Lower lobe of right lung (tissue), 2 donors: ENCODE measurements around the gene MED9. TPM values are rescaled to one million over a fixed set of nuclear protein-coding genes. Genes with fewer than 3 reads are reported as not detected.
"Not testable (repeated sequence)": the region's sequence is repeated elsewhere in the genome, so short reads cannot be mapped to it uniquely, and the experiment has no call there.

Experiments
- ATAC-seq, 2 donors: fragments of 200-7000 bp; cut with Tn5 transposase; one replicate each; pipeline ENCODE4 v1.9.1; 2020 to 2022; ENCODE audit warnings: mild to moderate bottlenecking in 2 of 2, moderate library complexity in 2 of 2
- DNase-seq: peaks from one replicate; pipeline ENCODE4 v3.0.0-alpha.2; 2020
- H3K27ac ChIP-seq: fragments of 200-600 bp; one replicate; pipeline ENCODE4 v1.8.0; 2022
- H3K27me3 ChIP-seq: fragments of 200-600 bp; one replicate; pipeline ENCODE4 v1.8.0; 2022; ENCODE audit warnings: low read depth
- H3K36me3 ChIP-seq: fragments of 200-600 bp; one replicate; pipeline ENCODE4 v1.8.0; 2022; ENCODE audit warnings: mild to moderate bottlenecking
- H3K4me1 ChIP-seq: fragments of 200-600 bp; one replicate; pipeline ENCODE4 v1.8.0; 2022
- H3K4me3 ChIP-seq: fragments of 200-600 bp; one replicate; pipeline ENCODE4 v1.8.0; 2022; ENCODE audit warnings: mild to moderate bottlenecking
- H3K9me3 ChIP-seq: fragments of 200-600 bp; one replicate; pipeline ENCODE4 v1.8.0; 2022
- CTCF ChIP-seq: fragments of 200-600 bp; IDR thresholded peaks from one replicate; pipeline ENCODE4 v1.8.0; 2022; ENCODE audit warnings: antibody characterized with exemption, mild to moderate bottlenecking
- intact Hi-C: fragments of 100-400 bp; cut with DNase I; formaldehyde crosslinking; loops from one replicate; pipeline ENCODE4 v1.11.0; 2022
- long read RNA-seq: library from polyadenylated mRNA; unstranded; transcript quantifications from one replicate; pipeline ENCODE4 v2.0.0, GENCODE V29; 2021
- total RNA-seq: library from RNA; stranded (reverse); fragmentation: NEBNext Ultra II Directional; extraction: Animal tissue kit (Norgen Biotek cat#: 25700); gene quantifications from one replicate; pipeline ENCODE4 v1.2.1, GENCODE V29; 2021
- donor health status: DM: no; HTN: yes; CAD: no; lungs with severe emphysema.

Gene MED9, protein sequence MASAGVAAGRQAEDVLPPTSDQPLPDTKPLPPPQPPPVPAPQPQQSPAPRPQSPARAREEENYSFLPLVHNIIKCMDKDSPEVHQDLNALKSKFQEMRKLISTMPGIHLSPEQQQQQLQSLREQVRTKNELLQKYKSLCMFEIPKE
- total RNA-seq = 14.5 TPM
- long read RNA-seq, transcript MED9-201 (2 exons, 2,228 nt) = major isoform, 11 of 22 reads
- long read RNA-seq, partial matches to known transcripts = 0 of 22 reads
- long read RNA-seq, other reads (novel, unspliced or antisense) = 9 of 22 reads

DNA sequence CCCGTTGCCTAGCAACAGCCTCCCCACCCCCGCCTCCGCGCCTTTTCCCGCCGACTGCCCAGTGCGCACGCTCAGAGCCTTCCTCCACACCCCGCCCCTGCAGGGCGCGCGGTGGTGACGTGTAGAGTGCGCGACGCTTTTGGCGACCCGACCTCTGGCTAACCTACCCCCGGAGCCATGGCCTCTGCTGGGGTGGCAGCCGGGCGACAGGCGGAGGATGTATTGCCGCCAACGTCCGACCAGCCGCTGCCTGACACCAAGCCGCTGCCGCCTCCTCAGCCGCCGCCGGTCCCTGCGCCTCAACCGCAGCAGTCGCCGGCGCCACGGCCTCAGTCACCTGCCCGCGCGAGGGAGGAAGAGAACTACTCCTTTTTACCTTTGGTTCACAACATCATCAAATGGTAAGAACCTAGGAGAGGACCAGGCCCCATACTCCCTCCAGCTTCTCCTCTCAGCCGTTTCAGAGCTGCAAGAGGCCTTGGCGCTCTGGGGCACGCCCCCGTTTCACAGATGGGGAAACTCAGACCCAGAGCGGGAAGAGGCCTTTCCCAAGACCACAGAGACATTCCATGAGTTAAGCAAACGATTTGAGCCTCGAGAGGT, at the start of gene MED9:
TSS of gene MED9 (plus strand) at position 136 of the 603 bp plus-strand sequence. CDS start at position 178, 42 bp downstream.
- H3K27me3 ChIP-seq = no peaks in the 10 kb centered on the region
- ATAC-seq (peak; percentile 99), DNase-seq (peak; percentile 94)
- peaks cover 27% of the 10 kb centered on the region for H3K4me1 ChIP-seq
- H3K36me3 ChIP-seq = no peaks in the 10 kb centered on the region
- no peak for TF ChIP-seq CTCF
- peak within 1 kb of the TSS; percentile 88 for H3K4me3 ChIP-seq
- peak within 1 kb of the TSS; percentile 93 for H3K27ac ChIP-seq
- no peaks in the 10 kb centered on the region for H3K9me3 ChIP-seq
- intact Hi-C loops = no loop called here

DNA sequence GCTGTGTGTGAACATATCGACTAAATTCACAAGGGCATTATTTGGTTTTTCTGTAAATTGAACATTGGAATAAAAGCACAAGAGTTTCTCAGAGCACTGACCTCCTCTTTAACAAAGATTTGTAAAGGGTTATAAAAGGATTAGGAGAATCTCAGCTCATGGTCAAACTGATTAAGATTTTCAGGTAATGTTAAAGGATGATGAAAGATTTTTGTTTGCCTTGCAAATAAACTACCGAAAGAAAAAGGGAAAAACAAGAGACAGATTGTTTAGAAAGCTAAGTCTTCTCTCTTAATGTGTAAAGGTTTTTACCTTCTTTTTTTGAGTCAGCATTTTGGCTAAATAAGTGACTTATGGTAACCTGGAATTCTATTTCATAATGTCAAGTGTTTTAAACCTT, 47.6 kb upstream of the MED9 start:
- ATAC-seq = no peak

GRCh38 chr17:17430924-17431323, 45.9 kb upstream of the MED9 start:
- ATAC-seq, H3K27ac ChIP-seq, H3K36me3 ChIP-seq, H3K4me3 ChIP-seq, DNase-seq, H3K27me3 ChIP-seq, H3K9me3 ChIP-seq, intact Hi-C loops: not testable (repeated sequence)
- H3K4me1 ChIP-seq = peaks cover 12% of the 10 kb centered on the region

More for the DNA sequence above, 47.6 kb upstream of the MED9 start:
- intact Hi-C loops = no loop called here
- DNase-seq = no peak
- Histone ChIP-seq H3K27ac (no peak overlapping the region), H3K4me3 (no peak overlapping the region), H3K4me1 (peaks cover 12% of the 10 kb centered on the region), H3K9me3 (no peaks in the 10 kb centered on the region), H3K36me3 (no peaks in the 10 kb centered on the region), H3K27me3 (no peaks in the 10 kb centered on the region)
- no peak for TF ChIP-seq CTCF

DNA sequence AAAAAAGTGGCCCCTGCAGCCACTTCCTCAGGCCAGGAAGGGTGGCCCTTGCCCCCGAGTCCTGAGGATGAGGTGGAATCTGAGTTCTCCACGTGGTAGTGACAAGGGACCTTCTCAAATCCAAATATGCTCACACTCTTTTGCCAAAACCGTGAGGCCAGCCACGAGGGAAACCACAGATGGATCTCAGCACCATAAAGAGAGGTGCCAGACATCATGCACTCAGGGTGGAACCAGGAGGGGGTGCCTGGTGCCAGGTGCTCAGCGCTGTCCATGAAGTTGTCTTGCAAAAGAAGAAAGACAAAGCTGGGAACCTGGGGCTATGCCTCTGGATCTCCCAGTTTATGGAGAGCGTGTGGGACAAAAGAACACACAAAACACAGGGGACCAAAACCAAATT, 45.2 kb upstream of the MED9 start:
- no peaks in the 10 kb centered on the region for H3K36me3 ChIP-seq
- H3K4me3 ChIP-seq = no peak overlapping the region
- H3K27me3 ChIP-seq = no peaks in the 10 kb centered on the region
- intact Hi-C loops = no loop called here
- no peak for DNase-seq
- peaks cover 12% of the 10 kb centered on the region for H3K4me1 ChIP-seq
- no peak for TF ChIP-seq CTCF
- no peaks in the 10 kb centered on the region for H3K9me3 ChIP-seq
- ATAC-seq = no peak
- H3K27ac ChIP-seq = no peak overlapping the region

DNA sequence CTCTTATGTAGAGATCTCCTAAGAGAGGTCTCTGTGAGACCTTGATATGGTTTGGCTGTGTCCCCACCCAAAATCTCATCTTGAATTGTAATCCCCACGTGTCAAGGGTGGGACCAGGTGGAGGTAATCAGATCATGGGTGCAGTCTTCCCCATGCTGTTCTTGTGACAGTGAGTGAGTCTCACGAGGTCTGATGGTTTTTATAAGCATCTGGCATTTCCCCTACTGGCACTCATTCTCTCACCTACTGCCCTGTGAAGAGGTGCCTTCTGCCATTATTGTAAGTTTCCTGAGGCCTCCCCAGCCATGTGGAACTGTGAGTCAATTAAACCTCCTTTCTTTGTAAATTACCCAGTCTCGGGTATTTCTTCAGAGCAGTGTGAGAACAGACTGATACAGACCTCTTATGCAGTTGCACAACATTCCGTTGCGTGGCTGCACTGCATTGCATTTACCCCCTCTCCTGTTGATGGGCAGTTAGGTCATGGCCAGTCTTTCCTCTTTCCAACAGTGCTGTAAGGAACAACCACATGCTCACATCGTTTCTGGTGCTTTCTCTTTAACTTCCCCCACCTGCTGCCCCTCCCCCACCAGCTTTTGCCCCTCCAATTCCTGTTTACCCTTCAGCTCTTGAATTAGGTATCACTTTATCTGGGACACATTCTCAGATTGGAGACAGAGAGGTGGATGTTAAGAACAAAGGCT, 43.6 kb upstream of the MED9 start:
- DNase-seq = peak; percentile 80
- H3K27ac ChIP-seq = peak overlapping the region; percentile 31
- H3K27me3 ChIP-seq = no peaks in the 10 kb centered on the region
- no peak overlapping the region for H3K4me3 ChIP-seq
- ATAC-seq = peak; percentile 93 to 94
- H3K36me3 ChIP-seq = no peaks in the 10 kb centered on the region
- H3K9me3 ChIP-seq = no peaks in the 10 kb centered on the region
- intact Hi-C loops = no loop called here
- no peak for TF ChIP-seq CTCF
- H3K4me1 ChIP-seq = peaks cover 12% of the 10 kb centered on the region

DNA sequence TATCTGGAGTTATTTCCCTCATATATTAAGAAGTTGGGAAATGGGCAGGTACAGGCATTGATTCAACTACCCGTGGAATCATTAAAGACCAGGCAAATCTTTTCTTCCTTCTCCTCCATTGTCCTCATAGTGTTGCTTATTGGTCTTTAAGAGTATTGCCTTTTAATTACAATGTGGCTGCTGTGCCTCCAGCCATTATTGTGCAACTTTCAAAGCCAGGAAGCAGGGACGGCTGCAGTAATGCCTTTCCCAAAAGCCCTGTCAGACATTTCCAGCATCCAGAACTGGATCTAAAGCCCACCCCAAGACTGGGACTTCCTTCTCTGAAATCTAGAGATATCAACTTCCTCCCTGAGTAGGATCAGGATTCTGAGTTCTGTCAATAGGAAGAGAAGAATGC, 42.3 kb upstream of the MED9 start:
- Histone ChIP-seq H3K27me3 (no peaks in the 10 kb centered on the region), H3K4me1 (peaks cover 12% of the 10 kb centered on the region), H3K4me3 (no peak overlapping the region), H3K36me3 (no peaks in the 10 kb centered on the region), H3K27ac (no peak overlapping the region), H3K9me3 (no peaks in the 10 kb centered on the region)
- no peak for DNase-seq
- intact Hi-C loops = no loop called here
- no peak for ATAC-seq
- TF ChIP-seq CTCF = no peak
